Stimulated activated naive CD8-positive, alpha-beta T cell treated with anti-CD3 and anti-CD28 coated beads, Interleukin-15, Interleukin-2, amounts not matched to agents 100 ng/mL and 50 ng/mL, for 24 hours (primary cell): Measurements from ENCODE around the gene SIK3.

Experiments used
- H3K27ac Mint-ChIP-seq: one replicate; pipeline ENCODE4 v1.8.0; 2021; ENCODE audit warnings: mild to moderate bottlenecking, mixed read lengths
- H3K27me3 Mint-ChIP-seq: one replicate; pipeline ENCODE4 v1.8.0; 2021; ENCODE audit warnings: mixed read lengths
- H3K36me3 Mint-ChIP-seq: one replicate; pipeline ENCODE4 v1.8.0; 2021; ENCODE audit warnings: low read depth, mixed read lengths
- H3K4me1 Mint-ChIP-seq: one replicate; pipeline ENCODE4 v1.8.0; 2021; ENCODE audit warnings: low read depth, mixed read lengths
- H3K4me3 Mint-ChIP-seq: one replicate; pipeline ENCODE4 v1.8.0; 2021; ENCODE audit warnings: mild to moderate bottlenecking, mixed read lengths
- H3K9me3 Mint-ChIP-seq: one replicate; pipeline ENCODE4 v1.8.0; 2021; ENCODE audit warnings: mixed read lengths

SIK3 gene

DNA sequence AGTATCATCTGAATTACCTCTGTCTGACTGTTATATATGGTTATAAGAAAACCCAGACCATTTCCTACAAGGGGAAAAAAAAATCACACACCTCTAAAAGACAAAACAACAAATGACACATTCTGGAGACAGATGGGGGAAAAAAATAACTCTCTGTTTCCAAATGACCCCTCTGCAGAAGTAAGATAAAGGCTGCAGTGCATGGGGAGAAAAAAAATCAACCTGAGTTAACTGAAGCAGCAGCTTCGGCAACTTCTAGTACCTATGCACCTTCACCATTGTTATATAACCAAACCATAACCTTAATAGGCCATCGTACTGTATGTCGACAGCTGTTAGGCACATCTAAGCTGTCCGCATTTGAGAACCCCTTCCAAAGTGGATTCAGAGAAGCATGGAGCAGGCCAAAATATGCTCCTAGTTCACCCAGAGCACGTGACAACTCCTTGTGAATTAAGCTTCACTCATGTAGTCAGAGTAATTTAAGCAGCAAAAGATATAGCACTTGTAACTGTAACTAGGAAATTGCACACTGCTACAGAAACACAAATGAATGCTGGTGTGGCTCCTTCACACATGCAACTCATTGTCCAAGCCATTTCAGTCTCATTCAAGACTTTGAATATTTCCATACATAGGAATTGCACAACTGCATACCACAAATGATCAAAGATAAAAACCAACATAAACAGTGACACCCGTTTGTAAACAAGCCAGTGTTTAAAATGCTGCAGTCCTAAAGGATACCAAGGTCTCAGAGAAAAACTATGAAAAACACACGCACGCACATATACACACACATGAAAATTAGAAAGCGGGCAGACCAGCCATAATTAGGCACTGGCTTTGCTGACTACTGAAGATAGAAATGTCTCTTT is 2.7 kb downstream of the SIK3 start:
- H3K4me1 Mint-ChIP-seq: peaks cover 78% of the 10 kb centered on the region
- peak overlapping the region; percentile 95 for H3K27ac Mint-ChIP-seq
- H3K27me3 Mint-ChIP-seq: no peaks in the 10 kb centered on the region
- H3K4me3 Mint-ChIP-seq: peak overlapping the region; percentile 99
- H3K36me3 Mint-ChIP-seq: peaks cover 23% of the 10 kb centered on the region
- peaks cover 5% of the 10 kb centered on the region for H3K9me3 Mint-ChIP-seq

DNA sequence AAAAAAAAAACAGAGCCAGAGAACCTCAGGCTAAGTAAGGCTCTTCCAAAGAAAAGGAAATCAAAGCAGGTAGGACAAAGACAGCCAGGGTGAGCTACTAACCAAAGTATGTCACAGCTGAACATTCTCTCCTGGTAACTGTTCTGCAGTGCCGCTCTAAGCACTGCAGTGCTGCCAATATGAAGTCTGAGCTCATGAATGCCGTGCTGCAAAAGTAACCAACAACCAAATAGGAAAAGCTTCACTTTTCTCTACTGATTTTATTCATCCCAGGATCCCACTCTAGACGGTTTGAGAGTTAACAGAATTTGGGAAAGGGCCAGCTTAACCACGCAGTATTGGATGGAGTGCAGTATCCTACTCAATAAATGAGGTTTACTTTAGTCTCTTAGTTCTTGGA is 3.5 kb downstream of the SIK3 start:
- H3K9me3 Mint-ChIP-seq: peaks cover 5% of the 10 kb centered on the region
- peaks cover 86% of the 10 kb centered on the region for H3K4me1 Mint-ChIP-seq
- H3K36me3 Mint-ChIP-seq: peaks cover 27% of the 10 kb centered on the region
- H3K4me3 Mint-ChIP-seq: peak overlapping the region; percentile 99
- H3K27me3 Mint-ChIP-seq: no peaks in the 10 kb centered on the region
- peak overlapping the region; percentile 95 for H3K27ac Mint-ChIP-seq

DNA sequence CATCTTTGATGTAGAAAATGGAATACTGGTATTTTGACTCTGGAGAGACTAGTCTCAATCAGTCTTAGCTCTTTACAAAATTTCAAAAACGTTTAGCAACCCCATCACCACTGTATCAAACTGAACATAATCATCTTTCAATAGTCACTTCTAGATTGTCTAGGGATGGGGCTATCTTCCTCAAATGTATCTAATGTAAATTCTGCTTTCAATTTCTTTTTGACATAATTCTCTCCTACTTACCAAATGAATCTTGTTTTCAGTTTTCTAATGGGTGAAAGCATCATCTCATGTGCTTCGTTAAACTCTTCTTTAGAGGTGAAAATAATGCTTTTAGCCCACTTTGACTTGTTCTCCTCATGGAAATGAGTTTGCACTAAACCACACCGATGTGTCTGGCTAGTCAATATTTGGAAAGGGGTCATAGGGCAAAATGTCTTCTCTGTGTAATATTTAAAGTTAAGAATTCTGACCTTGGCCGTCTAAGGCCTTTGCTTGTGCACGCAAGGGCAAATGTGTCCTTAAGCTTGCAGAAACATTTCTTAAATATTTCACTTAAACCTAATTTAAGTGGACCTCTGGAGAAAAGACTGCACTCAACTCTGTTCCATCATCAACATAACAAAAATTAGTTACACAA is 5.2 kb downstream of the SIK3 start:
- H3K27ac Mint-ChIP-seq: peak overlapping the region; percentile 79
- H3K9me3 Mint-ChIP-seq: peaks cover 5% of the 10 kb centered on the region
- H3K4me3 Mint-ChIP-seq: peak overlapping the region; percentile 38
- no peaks in the 10 kb centered on the region for H3K27me3 Mint-ChIP-seq
- peaks cover 32% of the 10 kb centered on the region for H3K36me3 Mint-ChIP-seq
- peaks cover 86% of the 10 kb centered on the region for H3K4me1 Mint-ChIP-seq

DNA sequence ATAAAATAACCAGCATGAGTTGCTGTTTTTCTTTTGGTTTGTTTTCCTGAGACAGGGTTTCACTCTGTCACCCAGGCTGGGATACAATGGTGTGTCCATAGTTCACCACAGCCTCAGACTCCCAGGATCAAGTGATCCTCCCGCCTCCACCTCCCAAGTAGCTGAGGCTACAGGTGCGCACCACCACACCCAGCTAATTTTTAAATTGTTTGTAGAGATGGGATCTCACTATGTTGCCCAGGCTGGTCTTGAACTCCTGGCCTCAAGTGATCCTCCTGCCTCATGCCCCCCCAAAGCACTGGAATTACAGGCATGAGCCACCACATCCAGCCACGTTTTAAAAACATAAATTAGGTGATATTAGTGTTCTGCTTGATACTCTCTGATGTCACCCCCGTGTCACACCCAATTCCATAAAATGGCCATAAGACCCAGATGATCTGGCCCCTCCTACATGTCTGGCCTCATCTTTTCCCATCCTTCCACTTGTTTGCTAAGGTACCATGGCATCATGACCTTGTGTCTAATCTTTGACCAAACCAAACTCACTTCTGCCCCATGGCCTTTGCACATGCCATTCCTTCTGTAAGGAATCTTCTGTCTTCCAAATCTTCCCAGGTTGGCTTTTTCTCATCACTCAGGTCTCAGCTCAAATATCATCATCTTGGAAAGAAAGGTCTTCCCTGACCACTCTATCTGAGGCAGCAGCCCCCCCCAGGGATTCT is 6.3 kb downstream of the SIK3 start:
- Mint-ChIP-seq H3K4me1 (peaks cover 92% of the 10 kb centered on the region), H3K36me3 (peaks cover 36% of the 10 kb centered on the region), H3K27me3 (no peaks in the 10 kb centered on the region), H3K4me3 (no peak overlapping the region), H3K27ac (no peak overlapping the region), H3K9me3 (peaks cover 5% of the 10 kb centered on the region)

DNA sequence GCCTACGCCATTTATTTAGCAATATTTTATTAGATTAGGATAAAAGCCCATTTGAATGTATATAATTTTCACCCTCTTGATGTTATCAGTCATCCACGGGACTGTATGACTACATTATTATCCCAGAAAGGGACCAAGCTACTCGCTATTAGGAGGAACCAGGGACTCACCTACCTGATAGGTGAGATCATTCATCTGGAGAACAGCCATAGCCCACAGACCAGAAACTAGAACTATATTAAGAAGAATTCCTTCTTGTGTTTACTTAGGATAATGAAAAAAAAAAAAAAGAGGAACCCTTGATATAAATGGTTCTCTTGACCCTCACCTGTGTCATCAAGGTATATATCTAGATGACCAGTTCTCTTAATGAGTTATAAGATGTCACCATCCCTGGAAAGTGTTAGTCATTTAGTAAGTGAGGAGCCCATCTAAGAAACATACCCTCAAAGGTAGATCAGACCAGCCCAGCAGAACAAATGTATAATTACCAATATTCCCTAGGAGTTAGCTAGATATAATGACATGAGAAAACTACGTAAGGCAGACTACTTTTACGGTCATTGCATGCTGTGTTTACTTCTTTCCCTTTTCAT is 8.0 kb downstream of the SIK3 start:
- Mint-ChIP-seq H3K4me3 (no peak overlapping the region), H3K36me3 (peaks cover 43% of the 10 kb centered on the region), H3K4me1 (peaks cover 88% of the 10 kb centered on the region), H3K9me3 (peaks cover 5% of the 10 kb centered on the region), H3K27ac (peak overlapping the region; percentile 33), H3K27me3 (no peaks in the 10 kb centered on the region)

DNA sequence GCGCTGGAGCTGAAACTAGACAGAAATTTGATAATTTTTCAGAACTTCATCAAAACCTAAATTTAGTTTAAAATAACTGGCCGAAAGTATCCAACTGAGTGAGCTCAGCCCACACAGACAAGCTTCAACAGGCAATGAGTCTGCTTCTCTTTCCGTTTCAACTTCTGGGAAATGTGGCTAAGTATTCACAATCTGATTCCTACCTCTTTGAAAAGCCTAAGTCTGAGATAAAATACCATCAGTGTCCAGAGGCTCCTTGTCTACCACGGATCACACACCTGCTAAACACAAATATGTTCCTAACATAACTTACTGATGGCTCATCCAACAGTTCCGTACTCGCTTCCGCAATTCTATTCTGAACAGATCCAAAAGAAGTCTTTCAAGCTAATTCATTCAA is 8.5 kb downstream of the SIK3 start:
- H3K27ac Mint-ChIP-seq: peak overlapping the region; percentile 10
- no peak overlapping the region for H3K4me3 Mint-ChIP-seq
- H3K9me3 Mint-ChIP-seq: peaks cover 5% of the 10 kb centered on the region
- no peaks in the 10 kb centered on the region for H3K27me3 Mint-ChIP-seq
- peaks cover 45% of the 10 kb centered on the region for H3K36me3 Mint-ChIP-seq
- H3K4me1 Mint-ChIP-seq: peaks cover 88% of the 10 kb centered on the region

DNA sequence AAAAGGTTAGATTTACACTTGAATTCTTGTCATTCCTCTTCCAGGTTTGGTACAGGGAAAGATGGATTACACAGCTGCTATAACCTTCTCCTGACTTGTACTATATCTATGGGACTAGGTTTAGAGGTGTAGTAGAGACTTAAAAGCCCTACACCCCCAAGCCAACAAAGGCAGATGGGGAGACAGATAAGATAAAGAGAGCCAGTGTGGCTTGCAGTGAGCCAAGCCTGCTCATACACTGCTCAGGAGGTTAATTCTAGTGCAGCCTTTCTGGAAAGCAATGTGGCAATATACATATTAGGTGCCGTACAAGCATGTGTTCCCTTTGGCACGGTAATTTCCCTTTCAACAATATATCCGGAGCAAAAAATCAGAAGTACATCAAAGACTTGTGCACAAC is 10.8 kb downstream of the SIK3 start:
- peaks cover 84% of the 10 kb centered on the region for H3K4me1 Mint-ChIP-seq
- H3K4me3 Mint-ChIP-seq: no peak overlapping the region
- peaks cover 5% of the 10 kb centered on the region for H3K9me3 Mint-ChIP-seq
- H3K36me3 Mint-ChIP-seq: peaks cover 37% of the 10 kb centered on the region
- no peaks in the 10 kb centered on the region for H3K27me3 Mint-ChIP-seq
- H3K27ac Mint-ChIP-seq: no peak overlapping the region

DNA sequence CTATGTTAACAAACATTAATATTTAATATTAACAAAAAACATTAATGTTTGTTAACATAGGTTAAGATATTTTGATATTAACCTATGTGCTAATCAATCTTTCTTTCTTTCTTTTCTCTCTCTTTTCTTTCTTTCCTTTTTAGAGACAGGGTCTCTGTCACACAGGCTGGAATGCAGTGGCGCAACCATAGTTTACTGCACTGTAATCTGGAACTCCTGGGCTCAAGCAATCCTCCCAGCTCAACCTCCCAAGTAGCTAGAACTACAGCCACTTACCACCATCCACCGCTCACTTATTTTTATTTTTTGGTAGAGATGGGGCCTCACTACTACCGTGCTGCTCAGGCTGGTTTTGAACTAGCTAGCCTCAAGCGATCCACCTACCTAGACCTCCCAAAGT is 13.2 kb downstream of the SIK3 start:
- Mint-ChIP-seq H3K4me3 (no peak overlapping the region), H3K36me3 (peaks cover 28% of the 10 kb centered on the region), H3K27ac (no peak overlapping the region), H3K9me3 (no peaks in the 10 kb centered on the region), H3K4me1 (peaks cover 83% of the 10 kb centered on the region), H3K27me3 (no peaks in the 10 kb centered on the region)

DNA sequence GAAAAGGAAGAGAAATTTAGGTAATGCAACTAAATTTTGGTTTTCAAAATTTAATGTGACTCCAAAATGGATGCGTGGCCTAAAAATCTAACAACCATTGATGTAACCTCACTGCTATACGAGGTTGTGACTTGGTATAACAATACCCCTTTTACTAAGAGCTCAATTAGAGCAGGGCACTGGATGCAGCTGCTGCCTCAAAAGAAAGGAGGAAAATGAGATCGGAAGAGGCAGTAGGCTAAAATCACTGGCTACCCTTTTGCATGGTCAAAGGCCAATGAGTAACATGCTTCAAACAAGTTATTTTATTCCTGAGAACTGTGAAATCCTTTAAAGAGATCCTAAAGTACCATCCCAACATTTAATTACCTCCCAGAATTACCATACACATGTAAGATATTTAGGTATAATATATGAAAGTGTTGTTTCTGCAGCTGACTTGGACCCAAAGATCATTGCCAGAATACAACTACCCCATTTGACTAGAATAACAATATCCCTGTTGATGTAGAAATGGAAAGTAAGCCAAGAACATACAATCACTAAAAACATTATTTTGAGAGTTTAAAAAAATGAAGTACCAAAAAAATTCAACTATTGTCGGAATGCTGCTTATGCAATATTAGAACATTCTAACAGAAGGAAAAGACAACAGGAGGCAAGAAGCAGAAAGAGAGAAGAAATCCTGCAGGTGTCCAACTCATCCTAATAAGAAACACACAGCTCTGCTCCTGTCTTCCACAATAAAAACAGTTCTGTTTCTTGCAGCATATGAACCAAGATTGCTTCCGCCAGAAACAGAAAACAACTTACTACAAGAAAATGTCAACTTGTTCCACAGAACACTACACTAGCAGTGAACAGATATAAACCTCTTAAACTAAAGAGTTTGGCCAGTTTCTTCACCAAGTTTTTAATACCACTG is 15.0 kb downstream of the SIK3 start:
- Mint-ChIP-seq H3K4me3 (no peak overlapping the region), H3K27me3 (no peaks in the 10 kb centered on the region), H3K9me3 (no peaks in the 10 kb centered on the region), H3K4me1 (peaks cover 82% of the 10 kb centered on the region), H3K36me3 (peaks cover 21% of the 10 kb centered on the region), H3K27ac (no peak overlapping the region)

DNA sequence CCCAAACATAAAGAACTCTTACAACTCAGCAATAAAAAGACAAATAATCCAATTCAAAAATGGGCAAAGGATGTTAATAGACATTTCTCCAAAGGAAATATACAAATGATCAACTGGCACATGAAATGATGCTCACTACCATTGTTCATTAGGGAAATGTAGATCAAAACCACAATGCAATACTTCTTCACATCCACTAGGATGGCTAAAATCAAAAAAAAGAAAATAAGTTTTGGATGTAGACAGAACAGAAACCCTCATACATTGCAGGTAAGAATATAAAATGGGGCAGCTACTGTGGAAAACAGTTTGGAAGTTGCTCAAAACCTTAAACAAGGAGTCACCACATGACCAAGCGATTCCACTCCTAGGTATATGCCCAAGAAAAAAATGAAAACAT is 16.3 kb downstream of the SIK3 start:
- no peaks in the 10 kb centered on the region for H3K9me3 Mint-ChIP-seq
- H3K27ac Mint-ChIP-seq: peak overlapping the region; percentile 23
- peaks cover 82% of the 10 kb centered on the region for H3K4me1 Mint-ChIP-seq
- H3K27me3 Mint-ChIP-seq: no peaks in the 10 kb centered on the region
- H3K36me3 Mint-ChIP-seq: peaks cover 16% of the 10 kb centered on the region
- H3K4me3 Mint-ChIP-seq: no peak overlapping the region

DNA sequence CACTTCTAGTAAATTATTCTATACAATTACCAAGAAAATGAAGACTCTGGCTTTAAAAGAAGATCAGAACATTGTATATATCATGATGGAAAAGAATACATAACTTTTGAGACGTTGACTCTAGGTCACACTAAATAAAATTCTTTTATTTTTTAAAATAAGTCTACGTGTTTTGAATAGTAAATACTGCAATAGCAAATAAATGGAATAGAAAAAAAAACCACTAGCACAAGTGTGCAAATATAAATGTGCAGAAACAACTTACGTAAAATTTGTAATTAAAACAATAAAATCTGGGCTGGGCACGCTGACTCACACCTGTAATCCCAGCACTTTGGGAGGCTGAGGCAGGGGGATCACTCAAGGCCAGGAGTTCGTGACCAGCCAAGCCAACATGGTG is 17.9 kb downstream of the SIK3 start:
- peaks cover 78% of the 10 kb centered on the region for H3K4me1 Mint-ChIP-seq
- no peaks in the 10 kb centered on the region for H3K27me3 Mint-ChIP-seq
- no peak overlapping the region for H3K4me3 Mint-ChIP-seq
- no peaks in the 10 kb centered on the region for H3K9me3 Mint-ChIP-seq
- H3K27ac Mint-ChIP-seq: no peak overlapping the region
- peaks cover 11% of the 10 kb centered on the region for H3K36me3 Mint-ChIP-seq

DNA sequence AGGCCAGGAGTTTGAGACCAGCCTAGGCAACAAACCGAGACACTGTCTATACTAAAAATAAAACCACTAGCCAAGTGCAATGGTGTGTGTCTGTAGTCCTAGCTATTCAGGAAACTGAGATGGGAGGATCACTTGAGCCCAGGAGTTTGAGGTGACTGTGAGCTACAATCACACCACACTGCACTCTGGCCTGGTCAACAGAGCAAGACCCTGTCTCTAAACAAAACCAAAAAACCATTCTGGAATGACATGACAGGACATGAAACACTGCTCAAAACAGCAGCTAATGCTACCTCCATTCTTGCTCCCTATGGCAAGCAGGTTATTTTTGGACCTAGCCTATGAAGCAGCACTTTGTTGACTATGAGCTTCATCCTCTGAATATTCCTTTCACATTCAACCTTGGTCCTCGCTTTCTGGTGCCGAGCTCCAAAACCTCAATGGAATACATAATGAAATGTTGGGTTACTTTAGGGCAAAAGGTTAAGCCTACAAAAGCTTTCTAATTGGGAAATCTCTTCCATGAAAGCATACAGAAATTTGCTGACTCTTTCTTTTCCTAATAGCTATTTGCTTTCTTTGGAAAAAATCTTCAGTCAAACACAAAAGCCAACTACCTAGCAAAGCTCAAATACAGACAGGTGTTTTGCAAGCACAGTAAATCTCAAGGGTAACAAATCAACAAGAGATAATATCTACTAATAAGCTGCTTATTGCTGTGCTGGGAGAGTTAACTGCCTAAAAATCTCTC is 21.1 kb downstream of the SIK3 start:
- peaks cover 76% of the 10 kb centered on the region for H3K4me1 Mint-ChIP-seq
- no peak overlapping the region for H3K4me3 Mint-ChIP-seq
- no peak overlapping the region for H3K27ac Mint-ChIP-seq
- no peaks in the 10 kb centered on the region for H3K9me3 Mint-ChIP-seq
- no peaks in the 10 kb centered on the region for H3K27me3 Mint-ChIP-seq
- H3K36me3 Mint-ChIP-seq: peaks cover 8% of the 10 kb centered on the region

DNA sequence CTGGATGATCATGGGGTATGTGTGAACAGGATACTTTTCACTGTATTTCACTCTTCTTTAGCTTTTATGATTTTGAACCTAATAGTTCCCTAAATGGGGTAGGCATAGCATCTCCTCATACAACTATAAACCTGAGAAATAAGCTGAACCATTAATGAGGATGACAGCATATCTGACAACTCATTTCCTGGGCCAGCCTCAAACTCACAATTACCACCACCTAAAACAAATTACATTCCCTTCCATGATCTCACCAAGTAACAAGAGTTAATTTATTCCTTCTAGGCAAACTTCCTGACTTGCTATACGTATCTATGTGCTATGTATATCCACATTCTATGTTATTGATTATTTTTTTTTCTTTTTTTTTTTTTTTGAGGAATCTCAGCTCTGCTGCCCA is 23.0 kb downstream of the SIK3 start:
- no peak overlapping the region for H3K27ac Mint-ChIP-seq
- no peaks in the 10 kb centered on the region for H3K27me3 Mint-ChIP-seq
- peaks cover 74% of the 10 kb centered on the region for H3K4me1 Mint-ChIP-seq
- H3K4me3 Mint-ChIP-seq: no peak overlapping the region
- H3K36me3 Mint-ChIP-seq: no peaks in the 10 kb centered on the region
- no peaks in the 10 kb centered on the region for H3K9me3 Mint-ChIP-seq
